ENCODE measurements around the gene CSPG4. TPM values are rescaled to one million over a fixed set of nuclear protein-coding genes. Genes with fewer than 3 reads are reported as not detected.
"Not testable (repeated sequence)": the region's sequence is repeated elsewhere in the genome, so short reads cannot be mapped to it uniquely, and the experiment has no call there.

CSPG4 gene, protein sequence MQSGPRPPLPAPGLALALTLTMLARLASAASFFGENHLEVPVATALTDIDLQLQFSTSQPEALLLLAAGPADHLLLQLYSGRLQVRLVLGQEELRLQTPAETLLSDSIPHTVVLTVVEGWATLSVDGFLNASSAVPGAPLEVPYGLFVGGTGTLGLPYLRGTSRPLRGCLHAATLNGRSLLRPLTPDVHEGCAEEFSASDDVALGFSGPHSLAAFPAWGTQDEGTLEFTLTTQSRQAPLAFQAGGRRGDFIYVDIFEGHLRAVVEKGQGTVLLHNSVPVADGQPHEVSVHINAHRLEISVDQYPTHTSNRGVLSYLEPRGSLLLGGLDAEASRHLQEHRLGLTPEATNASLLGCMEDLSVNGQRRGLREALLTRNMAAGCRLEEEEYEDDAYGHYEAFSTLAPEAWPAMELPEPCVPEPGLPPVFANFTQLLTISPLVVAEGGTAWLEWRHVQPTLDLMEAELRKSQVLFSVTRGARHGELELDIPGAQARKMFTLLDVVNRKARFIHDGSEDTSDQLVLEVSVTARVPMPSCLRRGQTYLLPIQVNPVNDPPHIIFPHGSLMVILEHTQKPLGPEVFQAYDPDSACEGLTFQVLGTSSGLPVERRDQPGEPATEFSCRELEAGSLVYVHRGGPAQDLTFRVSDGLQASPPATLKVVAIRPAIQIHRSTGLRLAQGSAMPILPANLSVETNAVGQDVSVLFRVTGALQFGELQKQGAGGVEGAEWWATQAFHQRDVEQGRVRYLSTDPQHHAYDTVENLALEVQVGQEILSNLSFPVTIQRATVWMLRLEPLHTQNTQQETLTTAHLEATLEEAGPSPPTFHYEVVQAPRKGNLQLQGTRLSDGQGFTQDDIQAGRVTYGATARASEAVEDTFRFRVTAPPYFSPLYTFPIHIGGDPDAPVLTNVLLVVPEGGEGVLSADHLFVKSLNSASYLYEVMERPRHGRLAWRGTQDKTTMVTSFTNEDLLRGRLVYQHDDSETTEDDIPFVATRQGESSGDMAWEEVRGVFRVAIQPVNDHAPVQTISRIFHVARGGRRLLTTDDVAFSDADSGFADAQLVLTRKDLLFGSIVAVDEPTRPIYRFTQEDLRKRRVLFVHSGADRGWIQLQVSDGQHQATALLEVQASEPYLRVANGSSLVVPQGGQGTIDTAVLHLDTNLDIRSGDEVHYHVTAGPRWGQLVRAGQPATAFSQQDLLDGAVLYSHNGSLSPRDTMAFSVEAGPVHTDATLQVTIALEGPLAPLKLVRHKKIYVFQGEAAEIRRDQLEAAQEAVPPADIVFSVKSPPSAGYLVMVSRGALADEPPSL (N-terminal part only)
- polyA plus RNA-seq (ENCODE audit: insufficient read length), result 6.4 TPM
- long read RNA-seq, donor 1, full-length matches to known transcripts, result 1 of 9 reads
- long read RNA-seq, donor 1, partial matches to known transcripts, result 8 of 9 reads
- long read RNA-seq, donor 1, other reads (novel, unspliced or antisense), result 0 of 9 reads
- long read RNA-seq, donor 2, partial matches to known transcripts, result 6 of 6 reads
- long read RNA-seq, donor 2, other reads (novel, unspliced or antisense), result 0 of 6 reads
- long read RNA-seq, donor 3, result 0 reads
- long read RNA-seq, donor 4, result 0 reads
- long read RNA-seq, donor 5, result 0 reads
- long read RNA-seq, donor 6, result 0 reads
- long read RNA-seq, donor 7, full-length matches to known transcripts, result 1 of 1 reads
- long read RNA-seq, donor 7, partial matches to known transcripts, result 0 of 1 reads
- long read RNA-seq, donor 7, other reads (novel, unspliced or antisense), result 0 of 1 reads
- long read RNA-seq, donor 8, result 0 reads

DNA sequence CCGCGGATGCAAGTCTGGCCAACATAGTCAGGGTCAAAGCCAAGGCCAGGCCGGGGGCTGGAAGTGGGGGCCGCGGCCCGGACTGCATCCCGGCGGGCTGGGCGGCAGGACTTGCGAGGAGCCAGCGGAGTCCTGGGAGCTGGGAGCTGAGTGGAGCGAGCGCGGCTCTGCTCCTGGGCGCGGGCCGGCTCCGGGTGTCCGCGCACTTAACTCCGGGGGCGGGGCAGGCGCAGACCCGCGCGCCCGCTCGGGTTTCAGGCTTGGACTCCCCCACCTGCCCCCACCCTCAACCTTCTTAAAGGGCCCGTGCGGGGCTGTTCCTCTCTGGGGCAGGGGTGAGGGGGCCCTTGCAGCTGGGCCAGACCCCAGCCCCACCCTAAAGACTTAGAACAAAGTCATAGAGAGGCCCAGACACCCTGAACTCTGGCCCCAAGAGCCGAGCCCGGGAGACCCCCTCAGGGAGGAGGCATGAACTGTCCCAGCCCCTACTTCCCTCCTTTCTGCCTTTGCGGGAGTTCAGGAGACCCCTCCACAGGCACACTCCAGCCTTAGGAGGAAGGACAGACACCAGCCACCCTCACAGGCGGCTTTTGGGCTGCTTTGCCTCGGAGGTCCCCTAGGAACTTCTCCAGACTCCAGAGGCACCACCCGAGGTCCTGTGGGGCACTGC is at the start of gene CSPG4:
TSS of gene CSPG4 (minus strand) at position 181 of the 670 bp plus-strand sequence. CDS start at position 88, 93 bp downstream.
- DNase-seq, result peak; percentile 76

DNA sequence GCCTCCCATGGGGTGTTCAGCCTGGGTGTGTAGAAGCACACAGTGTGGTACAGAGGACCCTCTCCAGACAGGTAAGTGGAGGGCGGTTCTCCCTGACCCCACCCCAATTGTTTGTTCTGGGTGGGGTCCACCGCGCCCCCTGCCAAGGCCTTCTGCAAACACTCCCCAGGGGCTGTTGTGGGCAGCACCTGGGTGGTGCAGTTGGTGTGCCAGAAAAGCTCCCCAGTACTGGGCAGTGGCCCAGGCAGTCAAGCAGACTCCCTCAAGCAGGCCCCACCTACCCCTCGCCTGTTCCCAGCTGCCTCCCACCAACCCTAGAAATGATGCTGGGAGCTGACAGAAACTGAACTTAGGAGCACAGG is 49.7 kb upstream of the CSPG4 start:
- not testable (repeated sequence) for DNase-seq

DNA sequence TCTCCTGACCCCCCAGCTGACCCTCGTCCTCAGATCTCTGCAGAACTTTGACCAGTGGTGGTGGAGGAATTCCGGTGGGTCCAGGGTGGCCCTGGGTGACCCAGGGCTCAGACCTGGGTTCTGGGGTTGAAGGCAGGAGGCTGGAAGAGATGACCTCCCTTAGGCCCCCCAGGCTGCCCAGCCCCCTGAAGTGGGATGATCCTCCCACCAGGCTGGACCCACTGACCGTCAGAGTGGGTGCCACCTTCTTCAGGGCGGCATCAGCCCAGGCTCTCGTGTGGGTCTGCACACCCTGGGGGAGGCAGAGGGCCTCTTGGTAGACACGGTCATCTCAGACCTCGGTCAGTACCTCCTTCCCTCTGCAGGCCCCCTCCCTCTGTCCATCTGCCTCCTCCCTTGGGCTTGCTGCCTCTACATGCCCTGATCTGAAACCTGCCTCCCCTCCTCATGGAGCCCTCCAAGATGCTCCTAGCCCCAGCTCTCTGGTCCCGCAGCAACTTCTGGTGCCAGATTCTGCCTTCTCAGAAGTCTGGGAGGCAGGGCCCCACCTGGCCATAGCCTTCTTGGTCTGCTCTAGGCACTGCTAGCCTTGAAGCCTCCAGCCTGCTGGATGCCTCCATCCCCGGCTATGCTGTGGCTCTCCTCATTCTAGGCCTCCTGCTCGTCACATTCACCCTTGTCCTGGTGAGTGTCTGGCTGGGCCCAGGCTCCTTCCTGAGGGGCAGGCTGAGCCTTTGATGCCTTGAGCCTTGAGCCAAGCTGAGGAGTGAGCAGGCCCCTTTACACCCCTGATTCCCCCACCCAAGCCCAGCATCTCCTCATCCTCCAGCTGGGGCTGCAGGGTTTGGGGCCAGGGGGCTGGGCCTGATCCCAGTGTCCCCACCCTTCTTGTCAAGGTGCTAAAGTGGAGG is 49.1 kb upstream of the CSPG4 start:
- no peak for DNase-seq

DNA sequence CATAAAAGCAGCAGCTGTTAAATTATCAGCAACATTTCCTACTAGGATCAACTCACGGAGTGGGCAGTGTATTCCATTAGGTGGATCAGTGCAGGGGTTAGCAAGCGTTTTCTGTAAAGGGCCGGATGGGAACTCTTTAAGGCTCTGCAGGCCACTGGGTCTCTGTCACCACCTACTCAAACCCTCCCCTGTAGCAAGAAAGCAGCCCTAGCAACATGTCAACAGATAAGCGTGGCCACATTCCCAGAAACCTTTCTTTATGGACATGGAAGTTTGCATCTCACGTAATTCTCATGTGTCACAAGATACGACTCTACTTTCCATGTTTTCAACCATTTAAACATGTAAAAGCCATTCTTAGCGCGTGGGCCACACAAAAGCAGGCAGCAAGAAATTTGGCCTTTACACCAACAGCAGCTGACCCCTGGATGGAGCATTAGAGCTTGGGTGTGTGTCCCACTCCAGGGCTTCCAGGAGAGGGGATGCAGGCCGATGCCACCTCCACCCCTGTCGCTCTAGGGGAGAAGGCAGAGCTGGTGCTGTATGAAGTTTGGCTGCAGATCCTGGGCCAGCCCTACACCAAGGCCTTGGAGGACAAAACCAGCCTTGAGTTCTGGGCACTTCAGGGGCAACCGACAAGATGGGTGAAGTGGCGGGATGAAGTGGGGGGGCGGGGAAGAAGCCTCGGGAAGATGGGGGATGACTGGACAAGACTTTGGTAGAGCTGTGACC is 48.2 kb upstream of the CSPG4 start:
- no peak for DNase-seq

DNA sequence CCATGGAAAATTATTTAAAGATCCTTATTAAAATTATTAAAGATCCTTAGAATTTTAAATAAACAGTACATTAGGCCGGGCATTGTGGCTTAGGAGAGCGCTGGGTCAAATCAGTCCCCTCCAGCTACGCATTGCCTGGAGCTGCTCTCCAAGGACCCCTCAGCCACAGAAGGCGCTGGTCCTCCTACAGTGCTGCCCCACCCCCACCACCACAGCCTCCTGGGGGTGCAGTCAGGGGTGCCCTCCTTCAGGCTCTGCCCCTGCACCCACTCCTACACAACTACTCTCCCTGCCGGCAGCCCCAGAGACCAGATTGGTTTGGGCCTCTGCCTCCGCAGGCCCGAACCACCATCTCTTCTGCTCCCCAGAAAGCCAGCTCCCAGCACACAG is 47.5 kb upstream of the CSPG4 start:
- DNase-seq, result not testable (repeated sequence)

DNA sequence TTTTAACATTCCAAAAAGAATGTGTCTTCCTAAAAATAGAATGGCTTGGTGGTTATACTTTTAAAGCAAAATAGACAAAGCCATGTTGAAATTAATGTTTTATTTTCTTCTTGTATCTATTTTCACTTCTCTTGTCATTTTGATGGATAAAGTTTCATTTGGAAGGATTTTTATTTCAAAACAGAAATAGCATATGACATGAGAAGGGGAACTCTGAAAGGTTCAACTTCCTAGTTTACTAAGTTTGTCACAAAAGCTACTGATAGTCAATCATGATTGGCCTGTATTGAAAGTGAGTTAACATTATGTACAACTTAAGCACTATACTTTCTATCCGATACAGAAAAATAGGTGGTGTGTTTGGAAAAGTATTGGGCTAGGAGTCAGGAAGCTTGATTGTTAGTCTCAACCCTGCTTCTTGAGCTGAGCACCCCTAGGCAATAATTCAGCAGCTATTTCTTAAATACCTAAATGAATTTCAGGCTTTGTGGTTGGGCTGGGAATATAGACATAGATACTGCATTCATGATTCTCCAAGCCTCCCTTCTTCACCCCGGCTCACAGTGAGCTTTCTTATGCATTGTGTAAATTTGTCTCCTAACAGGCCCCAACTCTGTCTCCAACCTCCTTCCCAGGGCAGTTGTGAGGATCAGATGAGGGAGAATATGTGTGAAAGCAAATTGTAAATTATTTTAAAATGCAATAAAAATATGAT is 46.9 kb upstream of the CSPG4 start:
- no peak for DNase-seq

DNA sequence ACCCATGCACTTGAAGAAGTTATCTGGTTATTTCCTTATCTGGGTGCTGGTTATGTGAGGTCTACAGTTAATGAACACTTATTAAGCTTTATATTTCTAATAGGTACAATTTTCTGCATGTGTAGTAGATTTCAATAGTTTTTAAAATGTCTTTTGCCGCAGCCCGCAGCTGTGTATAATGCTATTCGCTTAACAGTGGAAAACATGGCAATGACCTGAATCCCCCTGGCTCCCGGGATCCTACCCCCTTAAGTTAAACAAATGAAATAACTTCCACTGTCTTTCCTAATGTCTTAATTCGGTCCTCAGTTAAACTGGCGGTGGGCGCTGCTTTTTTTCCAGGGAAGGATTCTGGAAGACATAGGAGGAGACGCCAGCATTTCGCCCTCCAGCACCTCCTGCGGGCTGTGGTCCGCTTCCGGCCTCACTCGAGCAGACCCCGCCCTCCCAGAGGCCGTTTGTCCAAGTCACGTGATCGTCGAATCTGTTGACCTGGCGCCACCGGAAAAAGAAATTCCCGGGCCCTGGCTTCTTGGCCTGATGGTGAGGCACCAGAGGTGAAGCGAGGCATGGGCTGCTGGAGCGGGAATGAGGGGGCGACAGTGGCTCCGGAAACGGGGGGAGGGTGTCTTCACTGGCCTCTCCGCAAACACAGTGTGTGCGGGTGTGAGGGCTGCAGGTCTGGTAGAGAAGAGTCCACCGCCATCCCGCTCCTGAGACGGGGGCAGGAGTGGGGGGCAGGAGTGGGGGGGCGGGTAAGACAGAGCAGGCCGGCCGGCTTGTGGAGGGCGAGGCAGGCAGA is 45.6 kb upstream of the CSPG4 start:
- peak; percentile 89 for DNase-seq

DNA sequence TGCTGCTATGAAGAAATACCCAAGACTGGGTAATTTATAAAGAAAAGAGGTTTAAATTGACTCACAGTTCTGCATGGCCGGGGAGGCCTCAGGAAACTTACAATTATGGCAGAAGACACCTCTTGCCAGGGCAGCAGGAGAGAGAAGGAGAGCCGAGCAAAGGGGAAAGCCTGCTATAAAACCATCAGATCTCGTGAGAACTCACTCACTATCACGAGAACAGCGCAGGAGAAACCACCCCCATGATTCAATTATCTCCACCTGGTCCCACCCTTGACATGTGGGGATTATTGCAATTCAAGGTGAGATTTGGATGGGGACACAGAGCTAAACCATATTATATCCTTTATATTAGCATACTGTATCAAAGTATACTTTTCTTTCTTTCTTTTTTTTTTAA is 42.2 kb upstream of the CSPG4 start:
- DNase-seq, result not testable (repeated sequence)

DNA sequence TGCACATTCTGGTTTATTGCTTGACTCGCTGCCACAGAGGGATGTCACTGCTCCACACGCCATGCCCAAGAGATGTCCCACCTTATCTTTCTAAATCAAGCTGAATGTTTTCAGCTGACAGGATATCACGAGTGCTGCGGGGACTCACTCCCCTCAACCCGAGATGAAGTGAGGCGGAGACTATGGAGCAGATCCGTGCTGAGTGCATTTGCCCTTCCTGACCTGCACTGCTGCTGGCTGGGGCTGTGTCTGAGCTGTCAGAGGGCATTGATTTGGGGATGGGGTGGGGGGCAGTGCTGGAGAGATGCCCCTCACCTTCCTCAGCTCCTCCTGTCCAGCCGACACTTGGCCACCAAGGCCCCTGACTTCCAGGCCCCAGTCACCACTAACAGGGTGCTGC is 40.5 kb upstream of the CSPG4 start:
- no peak for DNase-seq

DNA sequence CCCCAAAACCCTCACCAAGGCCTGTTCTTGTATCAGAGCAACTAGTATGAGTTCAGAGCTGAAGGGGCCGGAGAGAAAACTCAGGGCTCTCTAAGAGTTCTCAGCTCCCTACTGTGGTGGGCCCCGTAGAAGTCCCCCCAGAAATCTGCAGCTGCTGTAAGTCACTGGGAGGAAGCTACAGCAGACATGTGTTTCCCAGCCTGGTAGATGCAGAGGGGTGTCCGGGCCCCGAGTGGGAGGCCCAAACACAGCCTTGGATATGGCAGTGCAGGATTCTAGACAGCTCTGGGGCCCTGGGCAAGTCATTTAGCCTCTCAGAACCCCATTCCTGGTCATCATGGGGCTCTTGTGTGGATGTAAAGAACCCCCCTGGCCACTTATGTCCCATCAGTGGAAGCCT is 39.2 kb upstream of the CSPG4 start:
- no peak for DNase-seq

DNA sequence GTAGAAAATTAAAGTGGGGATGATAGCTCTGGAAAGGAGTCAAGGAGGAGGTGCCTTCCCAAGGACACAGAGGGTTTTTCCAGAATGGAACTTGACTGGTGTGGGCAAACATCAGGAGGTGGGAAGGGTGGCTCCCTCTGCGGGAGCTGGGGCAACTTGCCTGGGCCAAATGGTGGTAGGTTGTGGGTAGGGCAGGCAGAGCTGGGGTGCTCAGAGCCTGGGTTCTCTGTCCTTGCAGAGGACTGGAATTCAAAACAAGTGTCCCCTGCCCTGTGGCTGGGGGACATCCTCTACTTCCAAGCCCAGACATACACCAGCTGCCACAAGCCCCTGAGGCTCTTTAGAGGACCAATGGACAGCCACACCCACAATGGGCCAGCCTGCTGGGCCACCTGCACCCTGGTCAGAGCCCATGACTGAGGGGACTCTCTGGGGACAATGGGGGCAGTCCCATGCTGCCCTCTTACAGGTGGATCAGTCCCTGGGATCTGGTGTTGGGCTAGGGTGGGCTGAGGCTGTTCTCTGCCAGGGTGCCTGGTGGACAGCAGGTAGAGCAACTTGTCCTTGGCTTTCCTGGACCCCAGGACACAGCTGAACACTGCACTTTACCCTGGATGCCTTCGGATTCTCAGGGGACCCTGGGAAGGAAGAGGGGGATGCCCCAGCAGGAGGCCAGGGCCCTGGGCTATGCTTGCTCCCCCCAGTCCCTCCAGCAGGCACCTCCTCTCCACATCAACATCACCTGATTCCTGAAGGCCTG is 38.6 kb upstream of the CSPG4 start:
- DNase-seq, result no peak

DNA sequence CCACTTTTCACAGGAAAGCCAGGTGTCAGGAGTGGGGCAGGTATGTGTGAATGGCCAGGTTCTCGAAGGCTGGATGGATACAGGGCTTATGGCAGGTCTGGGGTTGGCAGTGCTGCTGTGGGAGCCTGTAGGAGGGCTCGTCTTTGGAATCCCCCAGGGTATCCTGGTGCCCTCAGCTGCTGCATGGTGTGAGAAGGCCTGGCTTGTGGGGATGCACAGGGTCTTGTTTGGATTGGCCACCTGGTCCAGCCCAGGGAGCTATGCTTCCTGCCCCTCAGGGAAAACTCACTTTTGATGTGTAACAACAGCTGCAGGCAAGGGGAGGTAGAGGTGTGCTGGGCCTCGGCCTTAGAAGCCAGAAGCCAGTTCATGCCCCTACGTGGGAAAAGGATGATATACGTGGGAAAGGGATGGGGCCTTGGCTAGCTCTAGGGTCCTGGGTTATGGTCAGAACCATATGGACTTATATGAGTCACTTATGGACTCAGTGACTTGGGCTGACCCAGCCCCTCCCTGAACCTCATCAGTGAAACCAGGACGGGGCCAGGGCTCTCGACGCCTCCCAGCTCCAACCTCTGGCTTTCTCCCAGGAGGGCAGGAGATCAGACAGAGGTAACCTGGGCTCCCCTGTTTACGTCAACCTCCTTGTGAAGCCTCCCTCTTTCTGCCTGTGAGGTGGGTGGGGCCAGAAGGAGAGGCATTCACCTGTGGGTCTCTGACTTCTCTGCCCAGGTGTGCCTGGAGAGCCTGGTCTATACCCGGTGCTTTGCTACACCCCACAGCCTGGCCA is 37.8 kb upstream of the CSPG4 start:
- no peak for DNase-seq

DNA sequence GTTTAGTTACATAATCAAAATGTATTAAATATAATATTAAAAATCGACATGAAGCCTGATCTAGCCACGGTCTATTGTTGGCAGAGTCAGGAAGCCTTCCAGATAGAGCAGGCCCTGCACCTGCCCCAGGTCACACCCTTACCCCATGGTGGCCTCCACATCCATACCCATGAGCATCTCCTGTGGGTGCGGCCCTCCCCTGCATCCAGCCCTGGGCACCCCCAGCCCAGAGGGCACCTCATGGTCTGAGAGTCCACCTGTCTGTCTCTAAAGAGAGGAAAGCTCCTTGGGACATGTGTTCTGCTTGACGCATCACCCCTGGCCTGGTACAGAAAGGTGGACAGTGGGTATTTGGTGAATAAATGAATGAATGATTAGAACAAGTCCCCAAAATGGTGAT is 37.2 kb upstream of the CSPG4 start:
- no peak for DNase-seq

DNA sequence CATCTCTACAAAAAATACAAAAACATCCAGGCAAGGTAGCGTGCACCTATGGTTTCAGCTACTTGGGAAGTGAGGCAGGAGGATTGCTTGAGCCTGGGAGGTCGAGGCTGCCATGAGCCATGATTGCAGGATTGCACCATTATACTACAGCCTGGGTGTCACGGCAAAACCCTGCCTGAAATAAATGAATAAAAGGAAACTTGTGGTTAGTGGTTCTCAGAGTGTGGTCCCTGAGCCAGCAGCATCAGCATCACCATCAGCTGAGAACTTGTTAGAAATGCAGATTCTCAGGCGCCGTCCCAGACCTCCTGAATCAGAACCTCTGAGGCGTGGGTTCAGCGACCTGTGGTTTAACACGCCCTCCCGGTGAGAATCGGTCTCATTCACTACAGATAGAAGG is 36.2 kb upstream of the CSPG4 start:
- not testable (repeated sequence) for DNase-seq

DNA sequence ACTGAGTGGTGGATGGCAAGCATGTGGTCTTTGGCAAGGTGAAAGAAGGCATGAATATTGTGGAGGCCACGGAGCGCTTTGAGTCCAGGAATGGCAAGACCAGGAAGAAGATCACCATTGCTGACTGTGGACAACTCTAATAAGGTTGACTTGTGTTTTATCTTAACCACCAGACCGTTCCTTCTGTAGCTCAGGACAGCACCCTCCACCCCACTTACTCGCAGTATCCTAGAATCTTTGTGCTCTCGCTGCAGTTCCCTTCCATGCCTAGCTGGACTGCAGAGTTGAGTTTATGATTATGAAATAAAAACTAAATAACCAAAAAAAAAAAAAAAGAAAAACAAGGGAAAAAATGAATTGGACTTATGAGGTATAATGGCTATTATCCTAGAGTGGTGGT is 34.5 kb upstream of the CSPG4 start:
- not testable (repeated sequence) for DNase-seq

DNA sequence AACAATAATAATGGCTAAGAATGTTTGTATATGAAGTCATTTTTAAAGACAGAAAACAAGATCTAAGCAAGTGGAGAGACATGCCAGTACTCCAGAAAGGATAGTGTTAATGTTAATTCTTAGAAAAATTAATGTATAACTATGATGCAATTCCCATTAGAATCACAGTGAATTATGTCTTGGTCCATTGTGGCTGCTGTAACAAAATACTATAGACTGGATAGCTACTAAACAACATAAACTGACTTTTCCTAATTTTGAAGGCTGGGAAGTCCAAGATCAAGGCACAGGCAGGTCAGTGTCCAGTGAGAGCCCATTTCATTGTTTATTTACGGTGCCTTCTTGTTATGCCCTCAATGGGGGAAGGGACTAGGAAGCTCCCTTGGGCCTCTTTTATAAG is 32.7 kb upstream of the CSPG4 start:
- DNase-seq, result no peak
